Tibial nerve (tissue), 4 donors: ENCODE measurements around the gene ARFGAP1.

Source experiments
- EP300 ChIP-seq, 2 donors: sonication (generic); formaldehyde crosslinking; IDR thresholded peaks; one replicate each; pipeline ENCODE4 v1.6.1; 2017; ENCODE audit warnings: antibody characterized with exemption in 2 of 2, mild to moderate bottlenecking in 1 of 2
- POLR2A ChIP-seq, 2 donors: fragments of 450-650 bp; IDR thresholded peaks; one replicate each; pipeline ENCODE4 v1.6.1; 2017; ENCODE audit warnings: antibody characterized with exemption in 2 of 2, mild to moderate bottlenecking in 2 of 2, moderate library complexity in 2 of 2
- TF ChIP-seq, protein P1 (sequence below), 5 experiments: fragments of 200-600 bp in 3 of 5; fragments of 450-650 bp in 2 of 5; sonication (generic) in 3 of 5; IDR thresholded peaks; one replicate each; pipeline ENCODE4 v1.5.1; 2016 to 2019; ENCODE audit warnings: antibody characterized with exemption in 5 of 5, mild to moderate bottlenecking in 3 of 5, moderate library complexity in 2 of 5

DNA sequence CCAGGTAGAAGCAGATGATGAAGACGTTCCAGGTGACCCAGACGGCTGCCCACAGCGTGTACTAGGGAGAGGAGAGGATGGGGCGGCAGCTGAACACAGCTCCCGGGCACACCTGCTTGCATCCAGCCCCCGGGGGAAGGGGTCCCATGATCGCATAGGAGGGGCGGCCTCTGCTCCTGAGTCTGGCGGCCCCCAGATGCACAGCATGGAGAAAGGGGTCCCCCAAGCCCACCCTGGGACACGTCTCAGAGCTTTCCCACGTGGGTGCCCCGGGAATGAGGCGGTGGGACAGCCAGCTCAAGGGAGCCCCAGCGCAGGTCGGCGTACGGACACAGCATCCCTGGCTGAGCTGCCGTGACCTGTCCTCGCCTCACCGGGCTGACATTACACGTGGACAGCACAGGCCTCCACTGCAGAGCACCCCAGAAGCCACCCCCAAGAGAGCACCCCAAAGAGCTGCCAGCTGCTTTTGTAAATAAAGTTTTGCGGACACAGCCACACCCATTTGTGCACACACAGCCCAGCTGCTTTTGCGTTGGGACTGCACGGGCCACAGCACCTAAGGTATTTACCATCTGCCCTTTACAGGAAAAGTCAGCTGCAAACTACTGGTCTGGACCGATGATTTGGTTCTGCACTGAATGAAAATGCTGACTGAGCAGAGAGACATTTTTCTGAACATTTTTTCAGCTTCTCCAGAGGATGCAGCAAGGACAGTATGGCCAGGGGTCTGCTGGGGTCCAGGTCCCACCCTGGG lies 23.6 kb upstream of the ARFGAP1 start:
- TF ChIP-seq POLR2A (IDR thresholded peaks at IDR 0.05) (no peak), EP300 (IDR thresholded peaks at IDR 0.05) (no peak)
- TF ChIP-seq, protein P1, sequence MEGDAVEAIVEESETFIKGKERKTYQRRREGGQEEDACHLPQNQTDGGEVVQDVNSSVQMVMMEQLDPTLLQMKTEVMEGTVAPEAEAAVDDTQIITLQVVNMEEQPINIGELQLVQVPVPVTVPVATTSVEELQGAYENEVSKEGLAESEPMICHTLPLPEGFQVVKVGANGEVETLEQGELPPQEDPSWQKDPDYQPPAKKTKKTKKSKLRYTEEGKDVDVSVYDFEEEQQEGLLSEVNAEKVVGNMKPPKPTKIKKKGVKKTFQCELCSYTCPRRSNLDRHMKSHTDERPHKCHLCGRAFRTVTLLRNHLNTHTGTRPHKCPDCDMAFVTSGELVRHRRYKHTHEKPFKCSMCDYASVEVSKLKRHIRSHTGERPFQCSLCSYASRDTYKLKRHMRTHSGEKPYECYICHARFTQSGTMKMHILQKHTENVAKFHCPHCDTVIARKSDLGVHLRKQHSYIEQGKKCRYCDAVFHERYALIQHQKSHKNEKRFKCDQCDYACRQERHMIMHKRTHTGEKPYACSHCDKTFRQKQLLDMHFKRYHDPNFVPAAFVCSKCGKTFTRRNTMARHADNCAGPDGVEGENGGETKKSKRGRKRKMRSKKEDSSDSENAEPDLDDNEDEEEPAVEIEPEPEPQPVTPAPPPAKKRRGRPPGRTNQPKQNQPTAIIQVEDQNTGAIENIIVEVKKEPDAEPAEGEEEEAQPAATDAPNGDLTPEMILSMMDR (IDR thresholded peaks at IDR 0.05) = no peak
